Hematopoietic multipotent progenitor cell treated with erythropoietin and hydrocortisone succinate and interleukin-3 and kit ligand, for 17 days (in vitro differentiated cells): Measurements from ENCODE around the gene TRIM47.
A peak's percentile ranks its signal among the peaks of the same experiment; 100 is the strongest.

Experiments used
- DNase-seq: peaks from one replicate; pipeline ENCODE4 v3.0.0-alpha.2; 2015; ENCODE audit warnings: low spot score

Gene TRIM47, protein sequence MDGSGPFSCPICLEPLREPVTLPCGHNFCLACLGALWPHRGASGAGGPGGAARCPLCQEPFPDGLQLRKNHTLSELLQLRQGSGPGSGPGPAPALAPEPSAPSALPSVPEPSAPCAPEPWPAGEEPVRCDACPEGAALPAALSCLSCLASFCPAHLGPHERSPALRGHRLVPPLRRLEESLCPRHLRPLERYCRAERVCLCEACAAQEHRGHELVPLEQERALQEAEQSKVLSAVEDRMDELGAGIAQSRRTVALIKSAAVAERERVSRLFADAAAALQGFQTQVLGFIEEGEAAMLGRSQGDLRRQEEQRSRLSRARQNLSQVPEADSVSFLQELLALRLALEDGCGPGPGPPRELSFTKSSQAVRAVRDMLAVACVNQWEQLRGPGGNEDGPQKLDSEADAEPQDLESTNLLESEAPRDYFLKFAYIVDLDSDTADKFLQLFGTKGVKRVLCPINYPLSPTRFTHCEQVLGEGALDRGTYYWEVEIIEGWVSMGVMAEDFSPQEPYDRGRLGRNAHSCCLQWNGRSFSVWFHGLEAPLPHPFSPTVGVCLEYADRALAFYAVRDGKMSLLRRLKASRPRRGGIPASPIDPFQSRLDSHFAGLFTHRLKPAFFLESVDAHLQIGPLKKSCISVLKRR

DNA sequence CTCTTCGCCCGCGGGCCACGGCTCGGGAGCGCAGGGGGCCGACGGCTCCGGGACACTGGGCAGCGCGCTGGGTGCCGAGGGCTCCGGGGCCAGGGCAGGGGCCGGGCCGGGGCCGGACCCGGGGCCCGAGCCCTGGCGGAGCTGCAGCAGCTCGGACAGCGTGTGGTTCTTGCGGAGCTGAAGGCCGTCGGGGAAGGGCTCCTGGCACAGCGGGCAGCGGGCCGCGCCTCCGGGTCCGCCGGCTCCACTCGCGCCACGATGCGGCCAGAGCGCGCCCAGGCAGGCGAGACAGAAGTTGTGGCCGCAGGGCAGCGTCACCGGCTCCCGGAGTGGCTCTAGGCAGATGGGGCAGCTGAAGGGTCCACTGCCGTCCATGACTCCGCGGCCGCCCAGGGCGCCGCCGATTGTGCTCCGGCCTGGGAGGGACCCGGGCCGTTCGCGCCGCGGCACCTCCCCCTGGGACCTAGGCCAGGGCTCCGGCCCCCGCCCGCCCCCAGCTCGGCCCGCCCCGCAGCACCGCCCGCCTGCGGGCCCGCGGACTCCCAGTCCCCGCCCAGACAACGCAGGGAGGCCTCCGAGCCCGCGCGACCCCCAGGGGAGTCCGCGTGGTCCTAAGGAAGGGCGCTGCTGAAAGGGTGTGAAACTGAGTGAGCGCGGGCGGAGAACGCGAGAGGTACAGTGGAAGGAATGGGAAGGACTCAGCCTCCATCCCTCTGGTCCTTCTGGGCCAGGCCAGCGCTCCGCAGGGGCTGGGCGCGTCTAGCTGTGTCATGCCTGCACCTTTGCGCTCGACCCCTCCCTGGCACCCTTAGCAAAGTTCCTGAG lies at the start of gene TRIM47:
TRIM47 (minus strand) TSS at position 408 of the 825 bp plus-strand sequence; CDS start at position 375, 33 bp downstream.
- DNase-seq: no peak

DNA sequence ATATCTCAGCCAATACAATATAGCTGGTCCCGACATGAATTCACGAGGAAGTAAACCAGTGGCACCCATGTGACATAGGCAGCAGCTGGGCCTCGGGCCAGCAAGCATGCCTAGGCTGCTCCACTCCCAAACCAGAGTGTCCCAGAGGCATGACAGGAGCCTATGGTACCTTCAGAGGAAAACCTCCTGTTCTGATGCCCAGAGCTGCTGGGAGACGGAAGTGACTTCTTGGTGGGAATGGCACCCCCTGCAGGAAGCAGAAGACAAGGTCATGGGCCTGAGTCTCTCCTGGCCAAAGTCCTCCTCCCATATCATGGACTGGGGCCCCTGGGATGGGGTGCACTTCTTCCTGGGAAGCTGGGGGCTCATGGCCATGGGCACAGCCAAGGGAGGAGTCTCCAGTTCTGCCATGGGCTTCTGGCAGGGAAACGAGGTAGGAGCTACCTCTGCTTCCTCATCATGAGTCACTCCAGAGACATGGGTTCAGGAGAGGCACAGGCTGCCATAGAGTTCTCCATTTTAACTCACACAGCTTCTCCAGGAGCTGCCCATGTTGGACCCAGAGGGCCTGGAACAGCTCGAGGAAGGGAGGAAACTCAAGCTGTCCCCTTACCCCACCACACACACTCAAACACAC lies 49.0 kb upstream of the TRIM47 start:
- DNase-seq: peak; percentile 15

DNA sequence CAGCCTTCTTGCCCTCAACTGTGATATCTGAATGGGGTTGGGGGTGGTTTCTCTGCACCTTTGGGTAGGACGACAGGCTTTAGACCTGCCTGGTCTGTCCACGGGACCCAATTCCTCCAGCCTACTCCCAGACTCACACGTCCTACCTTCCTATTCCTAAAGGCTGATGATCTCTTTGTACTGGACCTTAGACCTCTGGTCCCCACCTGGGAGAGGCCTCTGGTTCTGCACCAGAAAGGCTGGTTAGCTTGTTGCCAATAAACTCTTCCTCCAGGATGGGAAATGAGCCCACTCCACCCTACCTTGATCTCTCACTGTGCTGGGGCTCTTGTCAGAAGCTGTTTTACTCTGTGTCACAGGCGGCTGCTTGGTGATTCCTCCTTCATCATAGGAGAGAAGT lies 48.1 kb upstream of the TRIM47 start:
- no peak for DNase-seq

DNA sequence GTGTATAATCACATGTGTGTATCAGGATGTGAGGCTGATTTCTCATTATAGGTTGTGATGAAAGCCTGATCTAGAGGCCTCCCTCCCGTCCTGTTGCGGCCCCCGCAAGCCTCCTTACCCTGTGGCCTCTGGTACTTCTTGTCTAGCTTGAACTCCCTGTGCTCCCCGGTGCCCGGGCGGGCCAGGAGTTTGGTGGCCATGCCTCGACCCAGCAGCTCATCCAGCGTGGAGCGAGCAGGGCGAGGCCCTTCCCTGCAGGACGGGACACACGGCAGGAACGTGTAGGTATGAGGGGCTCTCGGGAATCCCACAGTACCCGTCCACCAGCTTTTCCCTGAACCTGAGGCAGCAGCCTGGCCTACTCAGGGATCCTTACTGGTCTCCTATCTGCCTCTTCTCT lies 47.5 kb upstream of the TRIM47 start:
- DNase-seq: no peak

DNA sequence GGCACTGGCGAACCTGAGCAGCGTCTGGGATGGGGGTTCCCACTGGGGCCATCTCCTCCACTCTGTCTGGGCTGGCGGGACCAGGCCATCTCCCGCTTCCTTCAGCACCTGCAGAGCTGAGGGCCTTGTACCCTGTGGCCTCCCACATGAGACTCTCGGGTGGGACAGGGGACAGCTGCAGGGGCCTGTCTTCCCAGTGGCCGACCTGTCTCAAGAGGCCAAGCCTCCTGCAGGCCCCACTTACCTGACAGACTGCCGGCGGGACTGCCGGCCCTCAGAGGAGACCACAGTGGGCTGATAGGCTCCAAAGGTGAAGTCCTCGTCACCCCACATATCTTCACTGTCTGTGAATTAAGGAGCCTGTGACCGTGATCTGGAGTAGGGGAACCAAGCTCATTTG lies 46.7 kb upstream of the TRIM47 start:
- DNase-seq: no peak

DNA sequence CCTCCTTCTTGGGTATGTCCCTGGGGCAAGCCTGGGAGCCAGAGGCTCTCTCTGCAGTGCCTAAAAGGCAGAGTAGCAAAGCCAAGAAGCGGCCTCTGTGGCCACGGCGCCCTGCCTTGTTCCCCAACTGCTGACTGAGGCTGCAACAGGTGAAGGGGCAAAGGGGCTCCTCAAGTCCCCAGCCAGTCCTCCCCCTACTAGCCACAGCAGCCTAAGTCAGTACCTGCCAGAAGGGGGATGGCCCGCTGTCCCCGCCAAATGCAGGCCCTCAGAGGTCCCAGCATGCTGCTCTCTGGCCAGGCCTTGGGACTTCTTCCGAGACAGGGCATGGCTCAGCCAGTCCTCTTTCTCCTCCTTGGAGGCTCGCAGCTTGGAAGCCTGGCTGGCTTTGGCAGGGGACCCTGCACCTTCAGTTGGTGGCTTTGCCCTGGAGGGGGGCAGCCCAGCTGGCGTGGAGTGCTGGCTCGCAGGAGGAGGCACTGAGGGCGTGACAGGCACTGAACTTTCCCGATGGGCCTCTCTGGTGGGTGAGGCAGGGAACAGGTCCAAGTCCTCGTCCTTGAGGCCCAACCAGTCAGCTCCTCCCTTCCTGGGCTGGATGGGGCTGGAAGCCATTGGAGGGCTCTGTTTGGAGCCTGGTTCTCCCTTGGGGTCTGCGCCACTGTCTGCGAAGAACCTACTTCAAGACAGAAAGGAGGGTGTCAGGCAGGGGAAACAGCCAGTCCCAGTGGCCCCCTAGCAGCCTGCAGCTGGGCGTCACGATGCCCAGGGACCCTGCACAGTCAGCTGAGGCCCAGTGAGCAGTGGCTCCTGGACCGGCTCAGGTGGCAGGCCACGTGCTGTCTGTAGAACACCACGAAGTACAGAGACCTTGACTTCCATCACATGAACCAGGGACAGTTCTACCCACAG lies 44.8 kb upstream of the TRIM47 start:
- no peak for DNase-seq

DNA sequence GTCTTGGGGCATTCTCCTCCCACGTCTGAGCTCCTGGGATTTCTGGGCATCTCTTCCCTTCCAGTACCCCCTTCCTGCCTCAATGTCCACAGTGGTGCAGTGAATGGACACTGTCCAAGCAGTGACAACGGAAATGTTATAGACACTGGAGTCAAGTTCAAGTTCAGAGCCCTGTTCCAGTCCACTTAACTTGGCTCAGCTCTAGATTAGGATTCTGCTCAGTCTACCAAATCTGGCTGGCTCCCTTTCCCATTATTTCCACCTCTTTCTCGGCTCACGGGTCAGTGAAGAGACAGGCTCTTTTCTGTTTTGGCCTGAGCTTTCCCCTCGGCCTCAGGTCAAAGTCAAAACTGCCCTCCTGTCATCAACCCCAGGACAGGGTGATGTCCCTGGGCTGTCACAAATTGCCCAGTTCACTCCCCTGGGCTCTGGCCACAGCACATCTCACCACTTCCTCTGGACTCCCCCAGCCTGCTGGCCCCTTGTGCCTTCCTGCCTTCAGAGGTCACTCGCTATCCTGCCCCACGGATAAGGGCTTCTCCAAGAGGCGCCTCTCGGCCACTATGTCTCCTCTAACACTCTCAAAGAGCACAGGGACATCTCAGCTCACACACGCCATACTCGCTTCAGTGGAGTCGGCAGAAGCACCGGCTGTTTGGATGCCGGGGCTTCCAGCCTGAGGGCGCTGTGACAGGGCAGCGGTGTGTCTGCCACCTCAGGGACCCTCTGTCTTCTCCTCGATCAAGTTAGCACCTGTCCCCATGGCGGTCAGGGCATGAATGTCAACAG lies 44.0 kb upstream of the TRIM47 start:
- no peak for DNase-seq

DNA sequence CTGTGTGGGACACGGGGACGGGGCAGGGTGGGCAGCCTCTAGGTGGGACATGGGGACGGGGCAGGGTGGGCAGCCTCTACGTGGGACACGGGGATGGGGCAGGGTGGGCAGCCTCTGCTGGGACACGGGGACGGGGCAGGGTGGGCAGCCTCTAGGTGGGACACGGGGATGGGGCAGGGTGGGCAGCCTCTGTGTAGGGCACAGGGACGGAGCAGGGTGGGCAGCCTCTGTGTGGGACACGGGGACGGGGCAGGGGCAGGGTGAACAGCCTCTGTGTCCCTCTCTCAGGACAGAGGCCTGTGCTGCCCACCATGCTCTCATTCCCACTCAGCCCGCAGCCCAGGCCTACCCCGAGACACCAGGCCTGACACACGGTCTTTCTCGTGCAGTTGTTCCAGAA lies 43.2 kb upstream of the TRIM47 start:
- DNase-seq: no peak

DNA sequence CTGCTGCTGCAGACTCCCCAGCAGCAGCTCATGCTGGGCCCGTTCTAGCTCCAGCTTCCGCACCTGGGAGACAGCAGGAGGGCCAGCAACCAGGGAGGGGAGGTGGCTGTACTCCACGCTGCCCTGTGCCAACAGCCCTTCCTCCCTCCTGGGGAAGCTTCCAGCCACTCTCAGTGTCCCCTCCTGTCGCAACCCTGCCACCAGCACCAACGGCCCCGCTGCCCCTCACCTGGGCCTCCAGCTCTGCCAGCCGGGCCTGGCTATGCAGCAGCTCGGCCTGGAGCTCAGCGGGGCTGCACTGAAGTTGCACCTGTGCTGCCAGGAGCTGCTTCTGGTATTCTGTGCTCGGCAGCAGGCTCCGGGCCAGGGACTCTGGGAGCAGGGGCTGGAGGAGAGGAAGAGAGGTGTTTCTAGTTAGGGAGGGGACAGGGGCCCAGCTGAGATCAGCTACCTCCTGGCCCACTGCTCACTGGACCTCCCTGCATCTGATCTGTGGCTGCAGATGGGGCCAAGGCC lies 41.7 kb upstream of the TRIM47 start:
- no peak for DNase-seq

DNA sequence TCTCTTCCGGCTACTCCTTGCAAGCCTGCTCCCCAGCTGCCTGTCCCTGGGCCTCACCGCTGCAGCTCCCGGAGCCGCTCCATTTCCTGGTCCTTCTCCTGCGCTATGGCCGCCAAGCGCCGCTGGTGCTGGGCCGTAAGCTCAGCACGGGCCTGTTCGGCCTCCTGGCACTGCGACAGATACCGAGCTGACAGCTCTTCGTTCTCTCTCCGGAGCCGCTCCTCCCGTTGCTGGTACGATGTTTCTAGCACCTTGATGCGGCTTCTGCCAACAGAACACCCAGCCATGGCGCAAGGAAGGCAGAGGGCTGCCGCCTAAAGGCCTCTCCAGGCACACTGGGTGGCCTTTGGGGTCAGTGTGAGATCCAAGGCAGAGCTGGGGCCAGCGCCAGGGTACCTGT lies 41.2 kb upstream of the TRIM47 start:
- DNase-seq: no peak

DNA sequence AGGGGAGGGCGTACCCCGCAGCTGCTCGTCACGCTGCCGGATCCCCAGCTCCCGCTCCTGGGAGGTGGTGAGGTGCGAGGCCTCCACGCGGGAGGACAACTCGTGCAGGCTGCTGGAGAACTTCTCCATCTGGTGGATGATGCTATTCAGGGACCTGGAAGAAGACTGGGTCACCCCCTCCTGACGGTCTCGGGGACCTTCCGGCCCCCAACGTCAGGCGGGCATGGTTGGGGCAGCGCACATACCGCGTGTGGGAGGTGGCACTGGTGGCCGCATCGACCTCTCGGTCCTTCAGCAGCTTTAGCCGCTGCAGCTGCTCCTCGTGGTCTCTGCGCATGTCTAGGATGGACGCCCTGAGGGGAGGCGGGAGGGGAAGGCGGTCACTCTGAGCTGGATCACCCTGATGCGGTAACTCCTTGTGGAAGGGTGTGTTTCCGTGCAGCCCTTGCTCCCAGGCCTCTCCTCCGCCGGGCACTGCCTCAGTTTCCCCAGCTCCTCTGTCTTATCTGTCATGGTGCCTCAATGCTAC lies 39.6 kb upstream of the TRIM47 start:
- no peak for DNase-seq

DNA sequence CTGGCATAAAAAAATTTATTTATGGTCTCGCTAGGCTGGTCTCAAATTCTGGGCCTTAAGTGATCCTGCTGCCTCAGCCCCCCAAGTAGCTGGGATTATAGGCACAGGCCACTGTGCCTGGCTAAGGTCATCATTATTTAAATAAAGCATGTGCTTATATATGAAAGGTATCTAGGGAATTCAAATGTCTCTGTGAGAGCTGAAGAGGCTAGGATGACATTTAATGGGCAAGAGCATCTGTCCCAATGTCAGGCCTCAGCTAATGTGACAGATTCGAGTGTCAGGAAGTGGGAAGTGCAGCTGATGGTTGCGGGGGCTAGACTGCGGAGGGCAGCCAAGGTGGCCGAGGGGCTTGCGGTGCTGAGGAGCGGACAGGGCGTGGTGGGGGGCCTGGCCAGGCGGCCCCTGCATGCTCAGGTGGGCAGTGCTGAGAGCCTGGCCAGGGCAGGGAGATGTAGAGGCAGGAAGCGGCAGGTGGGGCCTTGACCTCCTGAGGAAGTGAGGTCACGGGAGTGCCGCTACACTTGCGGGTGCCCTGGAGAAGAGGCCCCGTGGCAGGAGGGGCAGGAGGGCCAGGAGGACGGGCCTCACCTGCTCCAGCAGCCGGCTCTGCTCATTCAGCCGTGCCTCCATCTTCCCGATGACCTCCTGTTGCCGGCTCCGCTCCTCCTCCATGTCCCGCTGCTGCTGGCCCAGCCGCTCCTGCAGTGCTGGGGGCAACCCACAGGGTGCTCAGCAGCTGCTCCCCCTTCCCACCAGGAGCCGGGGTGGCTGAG lies 38.9 kb upstream of the TRIM47 start:
- no peak for DNase-seq

DNA sequence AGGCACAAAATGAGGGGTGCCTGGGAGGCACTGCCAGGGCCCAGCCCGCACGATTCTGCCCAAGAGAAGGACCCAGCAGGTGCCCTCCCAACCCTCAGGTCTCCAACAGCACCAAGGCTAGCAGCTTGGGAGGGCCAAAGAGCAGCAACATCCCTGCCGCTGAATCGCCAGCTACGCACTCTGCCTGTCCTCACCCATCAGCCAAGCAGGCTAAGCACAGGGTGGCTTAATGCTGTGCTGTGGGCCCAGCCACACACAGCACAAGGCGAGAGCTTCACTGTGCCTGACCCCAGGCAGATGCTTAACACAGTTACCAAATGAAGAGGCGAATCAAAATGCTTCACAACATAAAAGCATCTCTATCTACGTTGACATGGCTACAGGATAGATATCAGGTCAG lies 36.9 kb upstream of the TRIM47 start:
- DNase-seq: no peak

DNA sequence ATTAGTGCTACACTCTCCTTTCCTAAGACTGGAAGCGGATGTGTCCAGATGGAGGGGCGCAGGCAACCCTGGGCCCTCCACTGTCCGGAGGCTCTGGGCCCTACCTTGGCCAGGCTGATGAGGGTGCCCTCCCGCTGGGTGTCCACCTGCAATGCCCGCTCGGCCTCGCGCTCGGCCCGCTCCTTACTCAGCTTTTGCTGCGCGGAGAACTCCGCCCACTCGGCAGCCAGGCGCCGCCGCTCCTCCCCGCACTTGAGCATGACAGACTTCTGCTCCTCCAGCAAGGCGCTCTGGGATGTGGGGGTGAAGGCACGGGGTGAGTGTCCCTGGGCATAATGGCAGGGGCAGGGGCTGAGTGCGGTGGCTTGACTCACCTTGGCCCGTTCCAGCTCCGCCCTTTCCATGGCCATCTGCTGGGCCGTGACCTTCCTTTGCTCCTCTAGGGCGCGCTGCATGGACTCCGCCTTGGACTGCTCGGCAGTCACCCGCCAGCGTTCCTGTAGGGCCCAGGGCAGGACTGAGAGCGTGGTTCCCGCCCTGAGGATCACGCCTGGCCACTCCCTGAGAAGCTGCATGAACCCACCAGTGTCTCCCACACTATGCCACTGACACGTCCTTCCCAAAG lies 36.4 kb upstream of the TRIM47 start:
- no peak for DNase-seq

DNA sequence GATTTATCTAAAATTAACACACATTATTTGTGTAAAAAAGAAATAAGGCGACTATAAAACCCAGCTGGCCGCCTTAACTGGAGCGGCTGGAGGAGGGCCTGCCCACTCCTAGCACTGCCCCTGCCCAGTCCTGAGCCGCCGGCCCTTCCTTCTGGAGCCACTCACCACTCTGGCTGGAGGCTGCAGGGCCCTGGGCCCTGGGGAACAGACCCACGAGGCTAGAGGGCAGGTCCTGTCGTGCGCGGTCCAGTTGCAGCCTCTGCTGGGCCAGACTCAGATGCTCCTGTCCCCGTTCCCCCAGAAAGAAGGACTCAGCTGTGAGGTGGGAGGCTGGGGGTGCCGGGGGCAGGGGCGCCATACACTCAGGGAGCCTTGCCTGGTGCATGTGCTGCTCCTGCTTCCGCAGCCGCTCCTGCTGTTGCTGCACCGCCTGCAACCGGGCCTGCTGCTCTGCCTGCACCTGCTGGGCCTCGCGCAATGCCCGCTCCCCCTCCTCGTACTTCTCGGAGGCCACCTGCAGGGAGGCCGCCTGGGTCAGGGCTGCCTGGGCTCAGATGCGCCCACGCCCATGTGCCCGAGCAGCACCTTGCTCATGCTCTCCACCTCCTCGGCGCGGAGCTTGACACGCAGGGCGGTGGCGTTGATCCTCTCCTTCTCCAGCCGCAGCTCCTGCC lies 35.3 kb upstream of the TRIM47 start:
- DNase-seq: no peak

DNA sequence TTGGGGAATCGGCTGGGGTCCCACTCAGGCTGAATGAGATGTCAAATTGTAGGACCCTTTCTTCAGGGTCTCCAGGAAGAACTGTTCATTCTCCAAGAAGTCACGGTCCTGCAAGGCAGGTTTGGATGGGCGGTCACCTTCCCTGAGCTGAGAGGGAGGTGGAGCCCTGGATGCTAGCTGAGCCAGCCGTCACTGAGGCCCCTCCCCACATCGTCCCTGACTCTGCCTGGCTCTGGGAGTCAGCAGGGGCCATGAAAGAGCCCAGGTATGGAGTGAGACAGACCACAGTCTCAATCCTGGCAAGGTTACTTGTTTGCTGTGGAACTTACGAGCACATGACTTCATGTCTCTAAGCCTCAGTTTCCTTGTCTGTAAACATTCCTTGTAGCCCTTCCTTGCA lies 32.3 kb upstream of the TRIM47 start:
- DNase-seq: no peak

DNA sequence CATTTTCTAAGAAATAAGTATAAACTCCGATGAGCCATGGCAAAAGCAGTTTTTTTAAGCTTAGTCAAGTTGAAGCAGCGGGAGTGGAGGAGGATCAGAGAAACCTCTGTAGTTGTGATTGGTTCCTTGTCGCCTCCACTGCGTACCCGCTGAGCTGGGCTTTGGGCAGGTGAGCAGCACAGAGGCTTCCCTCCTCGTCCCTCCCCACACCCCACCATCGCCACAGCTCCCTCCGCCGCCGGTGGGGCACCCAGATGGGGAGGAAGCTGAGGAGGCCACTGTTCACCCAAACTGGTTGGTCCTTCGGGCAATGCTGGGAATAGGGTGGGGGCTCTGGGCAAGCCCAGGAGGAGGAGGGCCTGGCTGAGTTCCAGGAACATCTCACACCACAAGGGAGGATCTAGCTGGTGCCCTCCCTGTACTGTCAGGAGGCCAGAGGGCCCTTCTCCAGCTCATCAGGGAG lies 31.5 kb upstream of the TRIM47 start:
- DNase-seq: no peak
